Vagina (tissue), 2 donors: ENCODE results near the gene ADAT3.

Source experiments
- POLR2A ChIP-seq, 2 donors: fragments of 450-650 bp; IDR thresholded peaks; one replicate each; pipeline ENCODE4 v1.6.1; 2017; ENCODE audit warnings: antibody characterized with exemption in 2 of 2, mild to moderate bottlenecking in 2 of 2, moderate library complexity in 2 of 2
- POLR2AphosphoS5 ChIP-seq, 2 donors: sonication (generic); formaldehyde crosslinking; IDR thresholded peaks; one replicate each; pipeline ENCODE4 v1.9.0; 2017; ENCODE audit warnings: antibody characterized with exemption in 2 of 2, mild to moderate bottlenecking in 2 of 2, low read depth in 1 of 2; ENCODE audit not compliant: insufficient read depth in 1 of 2
- TF ChIP-seq, protein P1 (sequence below), 3 experiments: fragments of 450-650 bp in 2 of 3; fragments of 200-600 bp in 1 of 3; sonication (generic) in 1 of 3; IDR thresholded peaks; one replicate each; pipeline ENCODE4 v1.5.1; 2017 to 2019; ENCODE audit warnings: antibody characterized with exemption in 3 of 3, mild to moderate bottlenecking in 2 of 3, moderate library complexity in 2 of 3

DNA sequence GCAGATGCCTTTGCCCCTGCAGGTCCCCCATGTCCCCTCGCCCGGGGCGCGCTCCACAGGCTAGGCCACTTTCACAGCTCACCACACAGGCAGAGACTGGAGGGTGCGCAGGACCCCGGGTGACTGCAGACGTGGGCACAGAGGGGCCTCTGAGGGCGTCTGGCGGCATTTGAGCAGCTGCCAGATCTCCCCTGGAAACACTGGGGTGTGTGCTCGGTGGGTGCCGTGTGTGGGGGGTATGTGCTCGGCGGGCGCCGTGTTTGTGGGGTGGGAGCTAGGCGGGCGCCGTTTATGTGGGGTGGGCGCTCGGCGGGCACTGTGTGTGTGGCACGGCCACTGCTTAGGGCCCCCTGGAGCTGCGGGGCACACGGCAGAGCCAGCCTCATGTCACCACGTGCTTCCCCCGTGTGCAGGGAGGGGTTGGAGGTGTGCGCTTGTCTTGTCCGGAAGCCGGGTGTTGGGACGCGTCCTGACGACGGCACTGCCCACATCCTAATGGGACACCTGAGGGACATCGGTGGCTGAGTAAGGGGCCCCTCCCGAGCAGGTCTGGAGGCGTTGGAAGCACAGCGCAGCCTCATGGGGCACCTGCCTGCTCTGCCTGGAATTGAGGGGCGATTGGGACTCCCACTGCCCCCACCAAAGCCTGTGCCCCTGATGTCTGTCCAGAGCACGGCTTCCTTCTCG is 52.5 kb downstream of the ADAT3 start:
- no peak for TF ChIP-seq POLR2A (IDR thresholded peaks at IDR 0.05)
- TF ChIP-seq, protein P1, sequence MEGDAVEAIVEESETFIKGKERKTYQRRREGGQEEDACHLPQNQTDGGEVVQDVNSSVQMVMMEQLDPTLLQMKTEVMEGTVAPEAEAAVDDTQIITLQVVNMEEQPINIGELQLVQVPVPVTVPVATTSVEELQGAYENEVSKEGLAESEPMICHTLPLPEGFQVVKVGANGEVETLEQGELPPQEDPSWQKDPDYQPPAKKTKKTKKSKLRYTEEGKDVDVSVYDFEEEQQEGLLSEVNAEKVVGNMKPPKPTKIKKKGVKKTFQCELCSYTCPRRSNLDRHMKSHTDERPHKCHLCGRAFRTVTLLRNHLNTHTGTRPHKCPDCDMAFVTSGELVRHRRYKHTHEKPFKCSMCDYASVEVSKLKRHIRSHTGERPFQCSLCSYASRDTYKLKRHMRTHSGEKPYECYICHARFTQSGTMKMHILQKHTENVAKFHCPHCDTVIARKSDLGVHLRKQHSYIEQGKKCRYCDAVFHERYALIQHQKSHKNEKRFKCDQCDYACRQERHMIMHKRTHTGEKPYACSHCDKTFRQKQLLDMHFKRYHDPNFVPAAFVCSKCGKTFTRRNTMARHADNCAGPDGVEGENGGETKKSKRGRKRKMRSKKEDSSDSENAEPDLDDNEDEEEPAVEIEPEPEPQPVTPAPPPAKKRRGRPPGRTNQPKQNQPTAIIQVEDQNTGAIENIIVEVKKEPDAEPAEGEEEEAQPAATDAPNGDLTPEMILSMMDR (IDR thresholded peaks at IDR 0.05): no peak
- TF ChIP-seq POLR2AphosphoS5 (IDR thresholded peaks at IDR 0.05; ENCODE audit: insufficient read depth in 1 of 2, low read depth in 1 of 2): no peak
